ENCODE measurements around the gene HMGCL. TPM values are rescaled to one million over a fixed set of nuclear protein-coding genes. Genes with fewer than 3 reads are reported as not detected.

HMGCL gene
- total RNA-seq, 1 experiment from 2014 or later, result 28.2 TPM

- peak overlapping the region; percentile 93 for H2AFZ ChIP-seq (ENCODE audit: low read length)
- DNase-seq (no peak), ATAC-seq (no peak)
- H3K27me3 ChIP-seq (ENCODE audit: low read length), result no peaks in the 10 kb centered on the region
- H3K4me1 ChIP-seq (ENCODE audit: insufficient read depth, low read length), result peaks cover 12% of the 10 kb centered on the region
- BruUV-seq (replicated peaks), result TSS peak; percentile 80
- H3K36me3 ChIP-seq (ENCODE audit: low read depth, low read length), result no peaks in the 10 kb centered on the region
- H3K27ac ChIP-seq (ENCODE audit: low read length), result peak overlapping the region; percentile 42
- no peaks in the 10 kb centered on the region for H3F3A ChIP-seq (ENCODE audit: low read length, unreplicated experiment)
- TF ChIP-seq CTCF (conservative IDR thresholded peaks at IDR 0.05; ENCODE audit: low read depth, low read length) (no peak), EZH2 (IDR thresholded peaks at IDR 0.05; ENCODE audit: low read length, unreplicated experiment) (no peak), EZH2phosphoT487 (IDR thresholded peaks at IDR 0.05; ENCODE audit: borderline replicate concordance, low read length) (no peak)
- ChIA-PET CTCF (no interaction called here), POLR2A (ENCODE audit: unreplicated experiment) (interaction anchor here (0.6 to 1.0 kb wide), 3 partner anchors 46 to 155 kb away, joined by 3 to 15 read pairs (median 12); partner anchors contain the start of genes PITHD1 and SRSF10)
- intact Hi-C loops (cut with micrococcal nuclease), result loop anchor here (5.0 kb wide), 1 partner anchor 43 kb away; the partner anchor contains the start of gene FUCA1
- peak overlapping the region; percentile 85 for H3K4me3 ChIP-seq (ENCODE audit: low read length)
- H3K79me2 ChIP-seq (ENCODE audit: low read length), result peaks cover 10% of the 10 kb centered on the region
- H3K9ac ChIP-seq (ENCODE audit: low read length), result peak overlapping the region; percentile 95
- no peaks in the 10 kb centered on the region for H3K9me2 ChIP-seq (replicated peaks; ENCODE audit: low read length)
- peak overlapping the region; percentile 96 for H3K4me2 ChIP-seq (ENCODE audit: low read length)
- no peaks in the 10 kb centered on the region for H4K20me1 ChIP-seq (ENCODE audit: low read length)
- H3K9me3 ChIP-seq (ENCODE audit: low read length), result no peaks in the 10 kb centered on the region
Measured at GRCh38 chr1:23824711-23825075, 536 bp downstream of the HMGCL start.

GRCh38 chr1:23823767-23824166 is 1.5 kb downstream of the HMGCL start:
- DNase-seq (no peak), ATAC-seq (no peak)
- intact Hi-C loops (cut with micrococcal nuclease), result no loop called here
- no peaks in the 10 kb centered on the region for H3F3A ChIP-seq (ENCODE audit: low read length, unreplicated experiment)
- no peak overlapping the region for H3K9ac ChIP-seq (ENCODE audit: low read length)
- H2AFZ ChIP-seq (ENCODE audit: low read length), result no peak overlapping the region
- H3K36me3 ChIP-seq (ENCODE audit: low read depth, low read length), result no peaks in the 10 kb centered on the region
- peaks cover 12% of the 10 kb centered on the region for H3K4me1 ChIP-seq (ENCODE audit: insufficient read depth, low read length)
- CTCF ChIA-PET, result no interaction called here
- H3K27ac ChIP-seq (ENCODE audit: low read length), result no peak overlapping the region
- no peak overlapping the region for H3K4me2 ChIP-seq (ENCODE audit: low read length)
- H4K20me1 ChIP-seq (ENCODE audit: low read length), result no peaks in the 10 kb centered on the region
- no peaks in the 10 kb centered on the region for H3K9me2 ChIP-seq (replicated peaks; ENCODE audit: low read length)
- POLR2A ChIA-PET (ENCODE audit: unreplicated experiment), result no interaction called here
- H3K79me2 ChIP-seq (ENCODE audit: low read length), result peaks cover 10% of the 10 kb centered on the region
- BruUV-seq (replicated peaks), result no TSS peak
- H3K4me3 ChIP-seq (ENCODE audit: low read length), result no peak overlapping the region
- no peaks in the 10 kb centered on the region for H3K27me3 ChIP-seq (ENCODE audit: low read length)
- no peaks in the 10 kb centered on the region for H3K9me3 ChIP-seq (ENCODE audit: low read length)
- TF ChIP-seq CTCF (conservative IDR thresholded peaks at IDR 0.05; ENCODE audit: low read depth, low read length) (no peak), EZH2 (IDR thresholded peaks at IDR 0.05; ENCODE audit: low read length, unreplicated experiment) (no peak), EZH2phosphoT487 (IDR thresholded peaks at IDR 0.05; ENCODE audit: borderline replicate concordance, low read length) (no peak)

GRCh38 chr1:23817633-23818032 is 7.6 kb downstream of the HMGCL start:
- no TSS peak for BruUV-seq (replicated peaks)
- no peaks in the 10 kb centered on the region for H3K27me3 ChIP-seq (ENCODE audit: low read length)
- intact Hi-C loops (cut with micrococcal nuclease), result no loop called here

More at GRCh38 chr1:23817633-23818032, 7.6 kb downstream of the HMGCL start:
- DNase-seq, result no peak
- H3K4me1 ChIP-seq (ENCODE audit: insufficient read depth, low read length), result no peaks in the 10 kb centered on the region
- CTCF ChIA-PET, result no interaction called here
- no peaks in the 10 kb centered on the region for H3K79me2 ChIP-seq (ENCODE audit: low read length)
- ATAC-seq, result no peak
- no peak overlapping the region for H3K4me2 ChIP-seq (ENCODE audit: low read length)
- H3K36me3 ChIP-seq (ENCODE audit: low read depth, low read length), result no peaks in the 10 kb centered on the region; the same call in 1 of the 2 replicates
- no peaks in the 10 kb centered on the region for H3K9me3 ChIP-seq (ENCODE audit: low read length)
- no peaks in the 10 kb centered on the region for H4K20me1 ChIP-seq (ENCODE audit: low read length)
- H3K4me3 ChIP-seq (ENCODE audit: low read length), result no peak overlapping the region
- POLR2A ChIA-PET (ENCODE audit: unreplicated experiment), result no interaction called here
- H3K27ac ChIP-seq (ENCODE audit: low read length), result no peak overlapping the region
- no peaks in the 10 kb centered on the region for H3K9me2 ChIP-seq (replicated peaks; ENCODE audit: low read length)
- no peak overlapping the region for H3K9ac ChIP-seq (ENCODE audit: low read length)
- no peak overlapping the region for H2AFZ ChIP-seq (ENCODE audit: low read length)
- H3F3A ChIP-seq (ENCODE audit: low read length, unreplicated experiment), result no peaks in the 10 kb centered on the region
- no peak for TF ChIP-seq EZH2phosphoT487 (IDR thresholded peaks at IDR 0.05; ENCODE audit: borderline replicate concordance, low read length)

Data from PC-3 (cell line).